ENCODE measurements around the gene FOXS1. TPM values are rescaled to one million over a fixed set of nuclear protein-coding genes. Genes with fewer than 3 reads are reported as not detected.

FOXS1 gene
- polyA plus RNA-seq, 1 of the 3 experiments (the other 2 are of a cell fraction): 0.99 TPM

GRCh38 chr20:31859998-31860380 lies 14.6 kb upstream of the FOXS1 start (continued):
- TF ChIP-seq FOXJ3 (CRISPR knock-in tag; IDR thresholded peaks at IDR 0.05) (no peak), USF2 (IDR thresholded peaks at IDR 0.05; ENCODE audit: borderline replicate concordance, low read depth, low read length) (no peak), TAF1 (IDR thresholded peaks at IDR 0.05; ENCODE audit: borderline replicate concordance, low read depth, low read length) (no peak), RAD21 (IDR thresholded peaks at IDR 0.05; ENCODE audit: low read length) (no peak), FOXM1 (IDR thresholded peaks at IDR 0.05; ENCODE audit: low read depth) (no peak)

- no peaks in the 10 kb centered on the region for H3K36me3 ChIP-seq (replicated peaks in 1 of 2; ENCODE audit: control insufficient read depth in 1 of 2, insufficient read depth in 2 of 2, low read length in 1 of 2)
- H2AFZ ChIP-seq (ENCODE audit: low read depth): no peak overlapping the region
- H3K4me2 ChIP-seq: no peak overlapping the region
- CTCF ChIA-PET: interaction anchor here (0.8 to 4.9 kb wide), 7 partner anchors 8 to 768 kb away, joined by 3 to 18 read pairs (median 9); partner anchors contain the start of genes DUSP15, PDRG1 and TTLL9
- H3K9me3 ChIP-seq: no peaks in the 10 kb centered on the region
- no peak for TF ChIP-seq IRF3 (IDR thresholded peaks at IDR 0.05; ENCODE audit: low read depth, low read length)
- TF ChIP-seq TAF1 (IDR thresholded peaks at IDR 0.05; ENCODE audit: borderline replicate concordance, low read depth, low read length): no peak
- TF ChIP-seq RFX5 (IDR thresholded peaks at IDR 0.05; ENCODE audit: low read length): no peak
- TF ChIP-seq REST (IDR thresholded peaks at IDR 0.05; ENCODE audit: low read depth, low read length): no peak
- no peak for TF ChIP-seq TCF12 (IDR thresholded peaks at IDR 0.05)
- TF ChIP-seq GABPA (IDR thresholded peaks at IDR 0.05; ENCODE audit: low read depth): no peak
- no peak for TF ChIP-seq RAD21 (IDR thresholded peaks at IDR 0.05; ENCODE audit: low read length)
- TF ChIP-seq PBX3 (IDR thresholded peaks at IDR 0.05): no peak
- no peak for TF ChIP-seq POLR2AphosphoS5 (IDR thresholded peaks at IDR 0.05; ENCODE audit: low read depth, low read length)
- TF ChIP-seq NFIC (IDR thresholded peaks at IDR 0.05; ENCODE audit: borderline replicate concordance): no peak
- TF ChIP-seq ELF1 (IDR thresholded peaks at IDR 0.05): no peak
- TF ChIP-seq USF1 (IDR thresholded peaks at IDR 0.05; ENCODE audit: borderline replicate concordance, low read depth): no peak
- H3K27me3 ChIP-seq (ENCODE audit: insufficient read depth): peaks cover 11% of the 10 kb centered on the region; the same call in 1 of the 2 replicates
- no peak overlapping the region for H3K9ac ChIP-seq
- 85% methylated on average over 5 of the region's 5 CpGs for WGBS (ENCODE audit: low lambda C conversion rate)
- no peaks in the 10 kb centered on the region for H3F3A ChIP-seq (replicated peaks; ENCODE audit: insufficient read depth)
- no peak overlapping the region for H3K4me3 ChIP-seq (ENCODE audit: low read depth in 2 of 2, low read length in 1 of 2)
- no peaks in the 10 kb centered on the region for H4K20me1 ChIP-seq (ENCODE audit: insufficient read depth)
- peaks cover 0 to 21% of the 10 kb centered on the region in 2 experiments; a peak in 2 of 4 replicates for H3K4me1 ChIP-seq (ENCODE audit: control insufficient read depth in 1 of 2, insufficient read depth in 2 of 2, low read depth in 1 of 2, low read length in 1 of 2)
- H3K27ac ChIP-seq (ENCODE audit: low read depth in 2 of 2, low read length in 1 of 2): no peak overlapping the region
- no peak for DNase-seq
- POLR2A ChIA-PET: no interaction called here
- H3K79me2 ChIP-seq (ENCODE audit: insufficient read depth): no peaks in the 10 kb centered on the region
- no peaks in the 10 kb centered on the region for H3K9me2 ChIP-seq
Observed at GRCh38 chr20:31859266-31859997, 14.0 kb upstream of the FOXS1 start.
